ENCODE results near the gene DSCAML1. TPM values are rescaled to one million over a fixed set of nuclear protein-coding genes. Genes with fewer than 3 reads are reported as not detected.

DSCAML1 gene
- not detected for polyA plus RNA-seq (2012; ENCODE audit: insufficient read length, low read depth)

- TF ChIP-seq REST (IDR thresholded peaks at IDR 0.05; ENCODE audit: insufficient read depth in 1 of 2, low read depth in 2 of 2, low read length in 2 of 2) (no peak), FOXP2 (optimal IDR thresholded peaks at IDR 0.05; ENCODE audit: borderline replicate concordance, extremely low read depth, extremely low read length, insufficient read depth) (no peak), SIN3A (IDR thresholded peaks at IDR 0.05; ENCODE audit: borderline replicate concordance, insufficient read depth, low read length) (no peak), TAF1 (IDR thresholded peaks at IDR 0.05; ENCODE audit: borderline replicate concordance, insufficient read depth, low read length) (no peak), POLR2AphosphoS5 (IDR thresholded peaks at IDR 0.05; ENCODE audit: low read depth, low read length) (no peak)
These were observed at the start of gene DSCAML1 for GRCh38 chr11:117796872-117797529. Gene DSCAML1, minus strand, starts transcription at chr11:117797216. Its CDS starts 137 bp downstream, at chr11:117797079.

- TF ChIP-seq FOXP2 (optimal IDR thresholded peaks at IDR 0.05; ENCODE audit: borderline replicate concordance, extremely low read depth, extremely low read length, insufficient read depth) = no peak
- TF ChIP-seq TAF1 (IDR thresholded peaks at IDR 0.05; ENCODE audit: borderline replicate concordance, insufficient read depth, low read length) = no peak
- TF ChIP-seq REST (IDR thresholded peaks at IDR 0.05; ENCODE audit: insufficient read depth in 1 of 2, low read depth in 2 of 2, low read length in 2 of 2) = no peak
- no peak for TF ChIP-seq SIN3A (IDR thresholded peaks at IDR 0.05; ENCODE audit: borderline replicate concordance, insufficient read depth, low read length)
- TF ChIP-seq POLR2AphosphoS5 (IDR thresholded peaks at IDR 0.05; ENCODE audit: low read depth, low read length) = no peak
These were observed 46.9 kb upstream of the DSCAML1 start for GRCh38 chr11:117843666-117844484.

- TF ChIP-seq POLR2AphosphoS5 (IDR thresholded peaks at IDR 0.05; ENCODE audit: low read depth, low read length) (no peak), TAF1 (IDR thresholded peaks at IDR 0.05; ENCODE audit: borderline replicate concordance, insufficient read depth, low read length) (no peak), FOXP2 (optimal IDR thresholded peaks at IDR 0.05; ENCODE audit: borderline replicate concordance, extremely low read depth, extremely low read length, insufficient read depth) (no peak), SIN3A (IDR thresholded peaks at IDR 0.05; ENCODE audit: borderline replicate concordance, insufficient read depth, low read length) (no peak), REST (IDR thresholded peaks at IDR 0.05; ENCODE audit: insufficient read depth in 1 of 2, low read depth in 2 of 2, low read length in 2 of 2) (no peak)
These were observed 45.3 kb upstream of the DSCAML1 start for GRCh38 chr11:117842131-117842941.

- TF ChIP-seq SIN3A (IDR thresholded peaks at IDR 0.05; ENCODE audit: borderline replicate concordance, insufficient read depth, low read length) = no peak
- no peak for TF ChIP-seq REST (IDR thresholded peaks at IDR 0.05; ENCODE audit: insufficient read depth in 1 of 2, low read depth in 2 of 2, low read length in 2 of 2)
- no peak for TF ChIP-seq FOXP2 (optimal IDR thresholded peaks at IDR 0.05; ENCODE audit: borderline replicate concordance, extremely low read depth, extremely low read length, insufficient read depth)
- TF ChIP-seq POLR2AphosphoS5 (IDR thresholded peaks at IDR 0.05; ENCODE audit: low read depth, low read length) = no peak
- TF ChIP-seq TAF1 (IDR thresholded peaks at IDR 0.05; ENCODE audit: borderline replicate concordance, insufficient read depth, low read length) = no peak
These were observed 44.6 kb upstream of the DSCAML1 start for GRCh38 chr11:117841551-117842031.
